Measurements from ENCODE around the gene SNX12. TPM values are rescaled to one million over a fixed set of nuclear protein-coding genes. Genes with fewer than 3 reads are reported as not detected.

SNX12 gene
- total RNA-seq, 1 experiment from 2014 or later: 43.7 TPM

DNA sequence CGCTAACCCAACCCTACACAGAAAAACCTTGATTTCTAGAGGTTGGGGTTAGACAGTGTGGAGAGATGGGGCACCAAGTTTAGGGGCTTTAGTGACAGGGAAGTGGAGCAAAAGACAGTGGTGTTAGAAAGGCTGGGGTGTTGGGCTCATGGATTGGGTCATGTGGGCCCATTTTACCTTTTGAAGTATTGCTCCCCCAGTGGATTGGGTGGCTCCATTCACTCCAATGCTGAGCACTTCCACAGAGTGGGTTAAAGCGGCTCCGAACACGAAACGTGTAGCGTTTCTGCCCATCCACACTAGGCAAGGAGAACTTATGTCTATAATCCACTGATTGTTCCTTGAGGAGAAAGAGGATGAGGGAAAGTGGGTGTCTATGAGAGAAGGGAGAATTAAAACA is 40.9 kb upstream of the SNX12 start:
- intact Hi-C loops (cut with micrococcal nuclease): no loop called here
- ATAC-seq: no peak
- Histone ChIP-seq H3K9ac (ENCODE audit: low read length) (no peak overlapping the region), H2AFZ (ENCODE audit: low read depth, low read length, poor library complexity, severe bottlenecking) (no peak overlapping the region), H3K9me2 (ENCODE audit: insufficient read depth) (no peaks in the 10 kb centered on the region), H3K27me3 (ENCODE audit: insufficient read depth, low read length) (no peaks in the 10 kb centered on the region), H3K9me3 (ENCODE audit: control insufficient read depth in 1 of 2, insufficient read depth in 1 of 2, low read depth in 1 of 2, low read length in 2 of 2) (no peaks in the 10 kb centered on the region), H3K36me3 (ENCODE audit: control insufficient read depth in 1 of 2, insufficient read depth in 2 of 2, low read length in 2 of 2) (no peaks in the 10 kb centered on the region), H3K79me2 (ENCODE audit: insufficient read depth, low read length) (no peaks in the 10 kb centered on the region), H3K4me1 (ENCODE audit: control insufficient read depth in 1 of 2, insufficient read depth in 2 of 2, low read length in 2 of 2) (peaks cover 0 to 3% of the 10 kb centered on the region in 2 experiments; a peak in 1 of 4 replicates), H3K4me3 (replicated peaks in 1 of 2; ENCODE audit: low read depth in 1 of 2, low read length in 2 of 2) (no peak overlapping the region), H3K27ac (ENCODE audit: low read depth, low read length) (no peak overlapping the region), H3K4me2 (ENCODE audit: low read length) (no peak overlapping the region), H4K20me1 (ENCODE audit: insufficient read depth) (no peaks in the 10 kb centered on the region)
- TF ChIP-seq YY1 (IDR thresholded peaks at IDR 0.05; ENCODE audit: extremely low read depth, insufficient replicate concordance, low read depth, low read length): no peak
- TF ChIP-seq EZH2phosphoT487 (IDR thresholded peaks at IDR 0.05; ENCODE audit: borderline replicate concordance): no peak
- TF ChIP-seq TCF7L2 (IDR thresholded peaks at IDR 0.05; ENCODE audit: borderline replicate concordance, extremely low read depth, insufficient read depth, insufficient read length): no peak
- TF ChIP-seq, protein P1, sequence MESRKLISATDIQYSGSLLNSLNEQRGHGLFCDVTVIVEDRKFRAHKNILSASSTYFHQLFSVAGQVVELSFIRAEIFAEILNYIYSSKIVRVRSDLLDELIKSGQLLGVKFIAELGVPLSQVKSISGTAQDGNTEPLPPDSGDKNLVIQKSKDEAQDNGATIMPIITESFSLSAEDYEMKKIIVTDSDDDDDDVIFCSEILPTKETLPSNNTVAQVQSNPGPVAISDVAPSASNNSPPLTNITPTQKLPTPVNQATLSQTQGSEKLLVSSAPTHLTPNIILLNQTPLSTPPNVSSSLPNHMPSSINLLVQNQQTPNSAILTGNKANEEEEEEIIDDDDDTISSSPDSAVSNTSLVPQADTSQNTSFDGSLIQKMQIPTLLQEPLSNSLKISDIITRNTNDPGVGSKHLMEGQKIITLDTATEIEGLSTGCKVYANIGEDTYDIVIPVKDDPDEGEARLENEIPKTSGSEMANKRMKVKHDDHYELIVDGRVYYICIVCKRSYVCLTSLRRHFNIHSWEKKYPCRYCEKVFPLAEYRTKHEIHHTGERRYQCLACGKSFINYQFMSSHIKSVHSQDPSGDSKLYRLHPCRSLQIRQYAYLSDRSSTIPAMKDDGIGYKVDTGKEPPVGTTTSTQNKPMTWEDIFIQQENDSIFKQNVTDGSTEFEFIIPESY (IDR thresholded peaks at IDR 0.05; ENCODE audit: extremely low read depth, insufficient replicate concordance, low read length): no peak
- TF ChIP-seq REST (IDR thresholded peaks at IDR 0.05; ENCODE audit: low read depth): no peak
- TF ChIP-seq RAD21 (IDR thresholded peaks at IDR 0.05; ENCODE audit: low read depth): no peak
- no peak for TF ChIP-seq FOSL1 (IDR thresholded peaks at IDR 0.05; ENCODE audit: low read depth)
- no peak for TF ChIP-seq EZH2 (IDR thresholded peaks at IDR 0.05)
- TF ChIP-seq EGR1 (IDR thresholded peaks at IDR 0.05; ENCODE audit: low read depth): no peak
- RAD21 ChIA-PET (ENCODE audit: low non-redundant PET in 1 of 2, low total read pairs in 2 of 2, uncharacterized antibody in 2 of 2, unreplicated experiment in 2 of 2): no interaction called here
- POLR2A ChIA-PET: no interaction called here
- no peak for DNase-seq (ENCODE audit: low read depth, low spot score)
- BruUV-seq (replicated peaks): no TSS peak
- CTCF ChIA-PET: no interaction called here

Measured in HCT116 (cell line).